Body of pancreas (tissue), 4 donors: ENCODE measurements around the gene CADM2.
"Not testable (repeated sequence)": the region's sequence is repeated elsewhere in the genome, so short reads cannot be mapped to it uniquely, and the experiment has no call there.

Source experiments
- CTCF ChIP-seq, 7 experiments: fragments of 450-650 bp in 4 of 7; fragments of 200-600 bp in 3 of 7; sonication (generic) in 3 of 7; IDR thresholded peaks; one replicate each; pipeline ENCODE4 v1.5.1; 2016 to 2019; ENCODE audit warnings: antibody characterized with exemption in 7 of 7
- POLR2A ChIP-seq, 3 donors: fragments of 450-650 bp; IDR thresholded peaks; one replicate each; pipeline ENCODE4 v1.6.1; 2016; ENCODE audit warnings: antibody characterized with exemption in 3 of 3, mild to moderate bottlenecking in 2 of 3

GRCh38 chr3:85507052-85507451 is 548.3 kb downstream of the CADM2 start:
- not testable (repeated sequence) for TF ChIP-seq CTCF, POLR2A (IDR thresholded peaks at IDR 0.05)
